OCI-LY7 (cell line): ENCODE data around the gene VAPB. TPM values are rescaled to one million over a fixed set of nuclear protein-coding genes. Genes with fewer than 3 reads are reported as not detected.

Source experiments
- BruUV-seq: library from RNA; stranded (reverse); fragments of 400-500 nt; replicated peaks from 2 replicates; lab custom pipeline; 2021; lab: Mats Ljungman, UMichigan
- CTCF ChIA-PET: fragments of 300-600 bp; sonication (Branson Sonifier 250); formaldehyde crosslinking; loops from one replicate; lab custom pipeline; 2022; ENCODE audit warnings: antibody characterized with exemption; ENCODE audit not compliant: unreplicated experiment; lab: Charles Lee
- POLR2A ChIA-PET: fragments of 300-600 bp; sonication (Branson Sonifier 250); formaldehyde crosslinking; loops from one replicate; lab custom pipeline; 2022; ENCODE audit warnings: antibody characterized with exemption; lab: Charles Lee
- DNase-seq: peaks from one replicate; pipeline ENCODE4 v3.0.0-alpha.2; 2015; ENCODE audit warnings: low spot score
- H2AFZ ChIP-seq: fragments of 200-600 bp; sonication (generic), shearing (Covaris generic); 2 replicates; pipeline ENCODE4 v1.6.1; 2014; ENCODE audit warnings: mild to moderate bottlenecking, antibody characterized with exemption, low read length, moderate library complexity
- H3K27ac ChIP-seq: fragments of 200-600 bp; sonication (generic); 2 replicates; pipeline ENCODE4 v1.5.1; 2014; ENCODE audit warnings: mixed run types, low read depth, mild to moderate bottlenecking, moderate library complexity, low read length, inconsistent platforms; ENCODE audit not compliant: poor library complexity, severe bottlenecking
- H3K36me3 ChIP-seq: fragments of 200-600 bp; sonication (generic); 2 replicates; pipeline ENCODE4 v1.6.1; 2014; ENCODE audit warnings: mild to moderate bottlenecking, antibody characterized with exemption, low read length, moderate library complexity, mixed read lengths; ENCODE audit not compliant: insufficient read depth
- H3K4me1 ChIP-seq: fragments of 200-600 bp; sonication (generic); 2 replicates; pipeline ENCODE4 v1.5.1; 2014; ENCODE audit warnings: mild to moderate bottlenecking, low read length; ENCODE audit not compliant: insufficient read depth, poor library complexity, severe bottlenecking
- H3K4me2 ChIP-seq: fragments of 200-600 bp; sonication (generic); 2 replicates; pipeline ENCODE4 v1.6.1; 2014; ENCODE audit warnings: mild to moderate bottlenecking, low read length
- H3K4me3 ChIP-seq: fragments of 200-600 bp; sonication (generic); 2 replicates; pipeline ENCODE4 v1.5.1; 2014; ENCODE audit warnings: mild to moderate bottlenecking, low read depth, low read length; ENCODE audit not compliant: poor library complexity, severe bottlenecking
- H3K79me2 ChIP-seq: fragments of 200-600 bp; sonication (generic); 2 replicates; pipeline ENCODE4 v1.6.1; 2016; ENCODE audit warnings: low read depth, mild to moderate bottlenecking, low read length, moderate library complexity, mixed read lengths; ENCODE audit not compliant: insufficient read depth
- H3K9me2 ChIP-seq: fragments of 200-600 bp; sonication (generic); 2 replicates; pipeline ENCODE4 v1.6.1; 2016; ENCODE audit warnings: mild to moderate bottlenecking, low read length, mixed read lengths; ENCODE audit not compliant: insufficient read depth
- H3K9me3 ChIP-seq: fragments of 200-600 bp; sonication (generic); 2 replicates; pipeline ENCODE4 v1.6.1; 2014; ENCODE audit warnings: mild to moderate bottlenecking, mixed run types, low read length, mixed read lengths
- H4K20me1 ChIP-seq: fragments of 200-600 bp; sonication (generic); 2 replicates; pipeline ENCODE4 v1.6.1; 2014; ENCODE audit warnings: mild to moderate bottlenecking, antibody characterized with exemption, low read length, moderate library complexity, mixed read lengths; ENCODE audit not compliant: insufficient read depth
- EZH2phosphoT487 ChIP-seq: fragments of 200-600 bp; sonication (generic); IDR thresholded peaks from 2 replicates; pipeline ENCODE4 v1.6.1; 2018; ENCODE audit warnings: low read depth, borderline replicate concordance, mild to moderate bottlenecking, mixed run types, antibody characterized with exemption, low read length, moderate library complexity, mixed read lengths
- intact Hi-C: fragments of 100-400 bp; cut with micrococcal nuclease; formaldehyde crosslinking; loops from one replicate; pipeline ENCODE4 v1.10.0; 2022; ENCODE audit not compliant: unreplicated experiment
- total RNA-seq, 2 experiments: library from RNA; depleted of rRNA in 1 of 2; stranded (reverse); fragments of >200 nt in 1 of 2; shearing (Covaris generic) in 1 of 2; gene quantifications; 2 replicates each; pipeline ENCODE4 v1.2.3, GENCODE V29; 2014 to 2022
- TF ChIP-seq, protein P1 (sequence below): fragments of 200-600 bp; sonication (generic); conservative IDR thresholded peaks from 2 replicates; pipeline ENCODE4 v1.5.1; 2014; ENCODE audit warnings: mild to moderate bottlenecking, antibody characterized with exemption, low read length, moderate library complexity, mixed read lengths

The VAPB gene
- total RNA-seq, 2 experiments from 2014 or later, result 13.3 to 43.2 TPM

DNA sequence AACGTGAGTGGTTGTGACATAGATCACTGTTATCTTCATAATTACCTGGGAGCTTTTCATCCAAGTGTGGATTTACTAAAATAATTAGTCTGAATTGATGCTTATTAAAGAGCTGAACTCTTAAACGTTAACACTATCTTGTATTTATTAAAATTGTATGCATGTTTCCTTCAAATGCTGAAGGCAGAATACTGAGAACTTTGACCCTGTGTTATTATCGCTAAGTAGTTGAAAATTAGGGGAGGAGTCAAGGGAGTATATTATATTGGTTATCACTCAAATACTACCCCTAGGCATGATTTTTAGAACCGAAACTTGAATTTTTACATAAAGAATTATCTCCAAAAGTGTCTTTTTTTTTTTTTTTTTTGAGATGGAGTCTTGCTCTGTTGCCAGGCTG is 5.8 kb downstream of the VAPB start:
- ChIA-PET CTCF (no interaction called here), POLR2A (interaction anchor here (1.5 kb wide), 1 partner anchor 10 kb away, joined by 10 read pairs; no protein-coding TSS in a partner anchor)
- Histone ChIP-seq H3K36me3 (peaks cover 89% of the 10 kb centered on the region), H3K9me3 (no peaks in the 10 kb centered on the region), H3K4me2 (no peak overlapping the region), H3K79me2 (peaks cover 100% of the 10 kb centered on the region), H3K27ac (no peak overlapping the region), H3K4me3 (no peak overlapping the region), H2AFZ (no peak overlapping the region), H3K9me2 (no peaks in the 10 kb centered on the region), H3K4me1 (peaks cover 39% of the 10 kb centered on the region), H4K20me1 (peaks cover 54% of the 10 kb centered on the region)
- intact Hi-C loops, result no loop called here
- TF ChIP-seq, protein P1, sequence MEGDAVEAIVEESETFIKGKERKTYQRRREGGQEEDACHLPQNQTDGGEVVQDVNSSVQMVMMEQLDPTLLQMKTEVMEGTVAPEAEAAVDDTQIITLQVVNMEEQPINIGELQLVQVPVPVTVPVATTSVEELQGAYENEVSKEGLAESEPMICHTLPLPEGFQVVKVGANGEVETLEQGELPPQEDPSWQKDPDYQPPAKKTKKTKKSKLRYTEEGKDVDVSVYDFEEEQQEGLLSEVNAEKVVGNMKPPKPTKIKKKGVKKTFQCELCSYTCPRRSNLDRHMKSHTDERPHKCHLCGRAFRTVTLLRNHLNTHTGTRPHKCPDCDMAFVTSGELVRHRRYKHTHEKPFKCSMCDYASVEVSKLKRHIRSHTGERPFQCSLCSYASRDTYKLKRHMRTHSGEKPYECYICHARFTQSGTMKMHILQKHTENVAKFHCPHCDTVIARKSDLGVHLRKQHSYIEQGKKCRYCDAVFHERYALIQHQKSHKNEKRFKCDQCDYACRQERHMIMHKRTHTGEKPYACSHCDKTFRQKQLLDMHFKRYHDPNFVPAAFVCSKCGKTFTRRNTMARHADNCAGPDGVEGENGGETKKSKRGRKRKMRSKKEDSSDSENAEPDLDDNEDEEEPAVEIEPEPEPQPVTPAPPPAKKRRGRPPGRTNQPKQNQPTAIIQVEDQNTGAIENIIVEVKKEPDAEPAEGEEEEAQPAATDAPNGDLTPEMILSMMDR, result no peak
- no peak for TF ChIP-seq EZH2phosphoT487
- no peak for DNase-seq
- BruUV-seq, result no TSS peak

DNA sequence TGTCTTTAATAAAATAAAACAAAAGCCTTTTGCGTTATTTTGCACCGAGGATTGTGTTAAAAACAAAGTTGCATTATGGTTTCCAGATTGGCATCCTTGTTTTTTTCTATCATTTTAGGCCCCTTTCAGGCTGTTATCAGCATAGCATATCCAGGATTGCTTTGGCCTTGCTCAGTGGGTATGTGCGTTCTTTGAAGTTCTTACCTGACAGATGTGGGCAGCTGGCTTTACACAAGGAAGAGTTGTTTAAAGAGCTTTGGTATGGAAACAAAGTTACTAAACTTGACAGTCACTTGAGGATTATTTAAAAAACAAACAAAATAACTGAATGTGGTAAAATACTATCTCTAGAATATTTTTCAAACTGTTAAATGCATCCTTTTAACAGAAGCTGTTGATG is 6.6 kb downstream of the VAPB start:
- POLR2A ChIA-PET, result interaction anchor here (0.9 to 1.5 kb wide), 2 partner anchors 9 to 12 kb away, joined by 3 to 10 read pairs; no protein-coding TSS in a partner anchor
- Histone ChIP-seq H4K20me1 (peaks cover 53% of the 10 kb centered on the region), H3K9me2 (no peaks in the 10 kb centered on the region), H3K27ac (no peak overlapping the region), H3K79me2 (peaks cover 100% of the 10 kb centered on the region), H3K9me3 (no peaks in the 10 kb centered on the region), H3K4me3 (no peak overlapping the region), H3K4me2 (no peak overlapping the region), H2AFZ (no peak overlapping the region), H3K36me3 (peaks cover 88% of the 10 kb centered on the region), H3K4me1 (peaks cover 31% of the 10 kb centered on the region)
- TF ChIP-seq, protein P1, result no peak
- TF ChIP-seq EZH2phosphoT487, result no peak
- no TSS peak for BruUV-seq
- intact Hi-C loops, result no loop called here
- CTCF ChIA-PET, result no interaction called here
- DNase-seq, result no peak

DNA sequence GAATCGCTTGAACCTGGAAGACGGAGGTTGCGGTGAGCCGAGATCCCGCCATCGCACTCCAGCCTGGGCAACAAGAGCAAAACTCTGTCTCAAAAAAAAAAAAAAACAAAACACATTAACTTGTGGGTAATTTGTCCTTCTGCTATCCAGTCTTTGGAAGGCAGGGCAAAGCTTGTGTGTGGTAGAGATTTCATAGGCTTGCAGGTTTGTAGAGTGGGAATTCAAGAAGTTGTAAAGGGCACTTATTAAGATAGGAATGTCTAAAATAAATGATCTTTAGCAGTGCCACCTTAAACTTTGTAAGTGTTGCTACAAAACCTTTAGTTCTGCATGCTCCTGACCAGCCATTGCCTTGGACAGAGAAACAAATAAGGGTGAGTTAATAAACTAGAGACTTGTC is 8.4 kb downstream of the VAPB start:
- Histone ChIP-seq H2AFZ (no peak overlapping the region), H3K9me3 (no peaks in the 10 kb centered on the region), H3K79me2 (peaks cover 100% of the 10 kb centered on the region), H3K27ac (no peak overlapping the region), H4K20me1 (peaks cover 59% of the 10 kb centered on the region), H3K4me3 (no peak overlapping the region), H3K36me3 (peaks cover 76% of the 10 kb centered on the region), H3K4me1 (peaks cover 26% of the 10 kb centered on the region), H3K4me2 (no peak overlapping the region), H3K9me2 (no peaks in the 10 kb centered on the region)
- intact Hi-C loops, result no loop called here
- no TSS peak for BruUV-seq
- TF ChIP-seq, protein P1, result no peak
- CTCF ChIA-PET, result no interaction called here
- POLR2A ChIA-PET, result interaction anchor here (0.7 kb wide), 1 partner anchor 116 kb away, joined by 3 read pairs; no protein-coding TSS in a partner anchor
- no peak for DNase-seq
